Astrocyte of the spinal cord (primary cell): ENCODE data around the gene CUBN.

Source experiments
- DNase-seq: peaks from one replicate; pipeline ENCODE4 v3.0.0; 2011; ENCODE audit warnings: low read depth, low spot score
- H3K4me3 ChIP-seq: 2 replicates; pipeline ENCODE4 v1.5.1; 2011; ENCODE audit warnings: low read depth, mild to moderate bottlenecking, low read length, moderate library complexity
- CTCF ChIP-seq: IDR thresholded peaks from 2 replicates; pipeline ENCODE4 v1.5.1; 2012; ENCODE audit warnings: low read depth, mild to moderate bottlenecking, low read length, inconsistent platforms
- in situ Hi-C: cut with HindIII; loops from 2 replicates; pipeline ENCODE4 v1.10.0; 2017; ENCODE audit warnings: low sequenced_read_pairs

The CUBN gene

GRCh38 chr10:17129741-17130140, at the start of gene CUBN:
CUBN (minus strand) TSS chr10:17129811; CDS start chr10:17129765, 46 bp downstream.
- no peak for DNase-seq
- H3K4me3 ChIP-seq: no peak within 1 kb of the TSS
- no peak for TF ChIP-seq CTCF
- in situ Hi-C loops: no loop called here

- H3K4me3 ChIP-seq: no peak overlapping the region
- in situ Hi-C loops: no loop called here
- no peak for TF ChIP-seq CTCF
- DNase-seq: peak; percentile 64
Observed at GRCh38 chr10:17179002-17179401, 49.4 kb upstream of the CUBN start.

GRCh38 chr10:17178006-17178405, 48.4 kb upstream of the CUBN start:
- no peak overlapping the region for H3K4me3 ChIP-seq
- in situ Hi-C loops: no loop called here
- DNase-seq: no peak
- no peak for TF ChIP-seq CTCF

GRCh38 chr10:17177014-17177413, 47.4 kb upstream of the CUBN start:
- TF ChIP-seq CTCF: no peak
- in situ Hi-C loops: no loop called here
- no peak for DNase-seq
- H3K4me3 ChIP-seq: no peak overlapping the region

GRCh38 chr10:17176091-17176490, 46.5 kb upstream of the CUBN start:
- no peak for TF ChIP-seq CTCF
- no peak for DNase-seq
- in situ Hi-C loops: no loop called here

GRCh38 chr10:17175551-17175950, 45.9 kb upstream of the CUBN start:
- in situ Hi-C loops: no loop called here
- TF ChIP-seq CTCF: no peak
- H3K4me3 ChIP-seq: no peak overlapping the region
- peak; percentile 38 for DNase-seq

More at GRCh38 chr10:17176091-17176490, 46.5 kb upstream of the CUBN start:
- H3K4me3 ChIP-seq: no peak overlapping the region

- no peak overlapping the region for H3K4me3 ChIP-seq
- no peak for TF ChIP-seq CTCF
- in situ Hi-C loops: no loop called here
- DNase-seq: no peak
Observed at GRCh38 chr10:17174626-17175025, 45.0 kb upstream of the CUBN start.
